ENCODE results near the gene GDI1. TPM values are rescaled to one million over a fixed set of nuclear protein-coding genes. Genes with fewer than 3 reads are reported as not detected.

Gene GDI1
- polyA plus RNA-seq, 1 of the 3 experiments (the other 2 are of a cell fraction), result 408 TPM

- no peak overlapping the region for H3K4me3 ChIP-seq (ENCODE audit: low read depth in 2 of 2, low read length in 1 of 2)
- H2AFZ ChIP-seq (ENCODE audit: low read depth), result no peak overlapping the region
- H3K9ac ChIP-seq, result no peak overlapping the region
- H3K27ac ChIP-seq (ENCODE audit: low read depth in 2 of 2, low read length in 1 of 2), result peak overlapping the region in 1 of 2 experiments; percentile 96; a peak in 1 of 4 replicates
- no peaks in the 10 kb centered on the region for H3K9me3 ChIP-seq
- no peak for DNase-seq
- H3F3A ChIP-seq (replicated peaks; ENCODE audit: insufficient read depth), result peaks cover 41% of the 10 kb centered on the region
- peaks cover 34% of the 10 kb centered on the region for H4K20me1 ChIP-seq (ENCODE audit: insufficient read depth)
- H3K9me2 ChIP-seq, result no peaks in the 10 kb centered on the region
- peaks cover 16 to 18% of the 10 kb centered on the region in 2 experiments for H3K36me3 ChIP-seq (replicated peaks in 1 of 2; ENCODE audit: control insufficient read depth in 1 of 2, insufficient read depth in 2 of 2, low read length in 1 of 2)
- H3K4me1 ChIP-seq (ENCODE audit: control insufficient read depth in 1 of 2, insufficient read depth in 2 of 2, low read depth in 1 of 2, low read length in 1 of 2), result peaks cover 0 to 6% of the 10 kb centered on the region in 2 experiments; a peak in 1 of 4 replicates
- ChIA-PET CTCF (interaction anchor here (0.7 kb wide), 1 partner anchor 19 kb away, joined by 3 read pairs; no protein-coding TSS in a partner anchor), POLR2A (interaction anchor here (1.0 to 3.3 kb wide), 4 partner anchors 10 to 85 kb away, joined by 3 to 25 read pairs (median 5); partner anchors contain the start of genes DNASE1L1, TAFAZZIN and UBL4A)
- no peak overlapping the region for H3K4me2 ChIP-seq
- H3K27me3 ChIP-seq (ENCODE audit: insufficient read depth), result no peaks in the 10 kb centered on the region
- H3K79me2 ChIP-seq (ENCODE audit: insufficient read depth), result peaks cover 22% of the 10 kb centered on the region
- TF ChIP-seq USF1 (IDR thresholded peaks at IDR 0.05; ENCODE audit: borderline replicate concordance, low read depth) (no peak), SIN3A (IDR thresholded peaks at IDR 0.05; ENCODE audit: borderline replicate concordance, low read depth, low read length) (peak; percentile 71; the same call in 1 of the 2 replicates), USF2 (IDR thresholded peaks at IDR 0.05; ENCODE audit: borderline replicate concordance, low read depth, low read length) (no peak), CTCF (IDR thresholded peaks at IDR 0.05) (no peak), EZH2phosphoT487 (IDR thresholded peaks at IDR 0.05; ENCODE audit: borderline replicate concordance, low read depth) (no peak), RFX5 (IDR thresholded peaks at IDR 0.05; ENCODE audit: low read length) (no peak), RCOR1 (IDR thresholded peaks at IDR 0.05; ENCODE audit: low read length) (no peak), MEF2A (IDR thresholded peaks at IDR 0.05; ENCODE audit: borderline replicate concordance, low read depth) (no peak), CHD2 (IDR thresholded peaks at IDR 0.05; ENCODE audit: low read length, partially characterized antibody) (no peak), PBX3 (IDR thresholded peaks at IDR 0.05) (peak; percentile 29)
- WGBS (ENCODE audit: low lambda C conversion rate), result 26% methylated on average over 6 of the region's 6 CpGs
Observed at GRCh38 chrX:154401045-154401799, 35.7 kb upstream of the GDI1 start.
